Germinal center (tissue), 1 donor: Measurements from ENCODE around the gene MAP2K5.
"Not testable (repeated sequence)": the region's sequence is repeated elsewhere in the genome, so short reads cannot be mapped to it uniquely, and the experiment has no call there.

ENCODE experiments used
- DNase-seq: peaks from one replicate; pipeline ENCODE4 v3.0.0; 2012; ENCODE audit warnings: mixed read lengths, low spot score

The MAP2K5 gene

GRCh38 chr15:67601073-67601472, 58.6 kb downstream of the MAP2K5 start:
- no peak for DNase-seq

- DNase-seq, result no peak
Observed at GRCh38 chr15:67603063-67603462, 60.6 kb downstream of the MAP2K5 start.

GRCh38 chr15:67605871-67606270, 63.4 kb downstream of the MAP2K5 start:
- DNase-seq, result no peak

GRCh38 chr15:67606742-67607141, 64.2 kb downstream of the MAP2K5 start:
- no peak for DNase-seq

- DNase-seq, result no peak
Observed at GRCh38 chr15:67607329-67607728, 64.8 kb downstream of the MAP2K5 start.

- no peak for DNase-seq
Observed at GRCh38 chr15:67607959-67608637, 65.6 kb downstream of the MAP2K5 start.

GRCh38 chr15:67608638-67608959, 66.1 kb downstream of the MAP2K5 start:
- no peak for DNase-seq

- no peak for DNase-seq
Observed at GRCh38 chr15:67611370-67612369, 69.2 kb downstream of the MAP2K5 start.

GRCh38 chr15:67613211-67613610, 70.7 kb downstream of the MAP2K5 start:
- no peak for DNase-seq

GRCh38 chr15:67613708-67614107, 71.2 kb downstream of the MAP2K5 start:
- no peak for DNase-seq

GRCh38 chr15:67615131-67615534, 72.6 kb downstream of the MAP2K5 start:
- not testable (repeated sequence) for DNase-seq

- no peak for DNase-seq
Observed at GRCh38 chr15:67618297-67618696, 75.8 kb downstream of the MAP2K5 start.

- no peak for DNase-seq
Observed at GRCh38 chr15:67622110-67622509, 79.6 kb downstream of the MAP2K5 start.

GRCh38 chr15:67632261-67632660, 89.8 kb downstream of the MAP2K5 start:
- no peak for DNase-seq

- not testable (repeated sequence) for DNase-seq
Observed at GRCh38 chr15:67635950-67636349, 93.4 kb downstream of the MAP2K5 start.

GRCh38 chr15:67639591-67639990, 97.1 kb downstream of the MAP2K5 start:
- no peak for DNase-seq

GRCh38 chr15:67641453-67641852, 99.0 kb downstream of the MAP2K5 start:
- DNase-seq, result no peak

GRCh38 chr15:67646847-67647246, 104.3 kb downstream of the MAP2K5 start:
- DNase-seq, result no peak

- DNase-seq, result no peak
Observed at GRCh38 chr15:67652586-67652985, 110.1 kb downstream of the MAP2K5 start.

GRCh38 chr15:67660446-67660845, 117.9 kb downstream of the MAP2K5 start:
- no peak for DNase-seq

GRCh38 chr15:67660874-67661606, 118.5 kb downstream of the MAP2K5 start:
- DNase-seq, result no peak

- DNase-seq, result no peak
Observed at GRCh38 chr15:67670647-67671305, 128.3 kb downstream of the MAP2K5 start.
